ENCODE results near the gene SLC16A12. TPM values are rescaled to one million over a fixed set of nuclear protein-coding genes. Genes with fewer than 3 reads are reported as not detected.
A peak's percentile ranks its signal among the peaks of the same experiment; 100 is the strongest.

Gene SLC16A12
- total and polyA plus RNA-seq, 2 of the 8 experiments (the other 6 are each of a cell fraction or from before 2014, with no cell fraction given): 1.6 to 1.9 TPM

DNA sequence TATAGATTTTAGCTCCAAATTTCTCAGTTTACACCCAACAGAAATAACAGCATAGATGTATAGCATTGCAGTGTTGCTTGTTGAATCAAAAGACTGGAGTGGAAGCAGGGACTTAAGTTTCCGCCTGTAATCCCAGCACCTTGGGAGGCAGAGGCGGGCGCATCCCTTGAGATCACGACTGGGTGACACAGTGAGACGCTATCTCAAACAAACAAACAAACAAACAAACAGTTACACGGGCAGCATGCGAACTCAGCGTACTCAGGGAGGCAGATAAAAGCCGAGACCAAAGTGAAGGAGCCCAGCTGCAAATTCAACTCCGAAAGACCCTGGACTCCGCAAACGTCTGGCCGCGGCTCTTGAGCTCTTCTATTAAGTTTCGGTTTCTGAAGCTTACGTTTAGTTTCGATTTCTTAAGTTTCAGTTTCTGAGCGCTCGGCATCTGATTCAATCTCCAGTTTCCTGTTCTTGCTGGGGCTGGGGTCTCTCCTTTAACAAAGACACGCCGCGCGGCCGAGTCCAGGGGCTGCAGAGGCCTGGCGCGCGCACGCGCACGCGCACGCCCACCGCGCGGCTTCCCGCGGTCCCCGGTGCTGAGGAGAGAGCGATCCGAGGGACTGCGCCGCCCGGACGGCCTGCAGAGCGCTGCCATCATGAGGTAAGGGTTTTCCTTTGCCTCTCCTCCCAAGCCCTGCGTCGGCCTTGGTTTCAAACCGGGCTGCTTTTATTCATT lies 121.1 kb downstream of the SLC16A12 start, which contains the start of gene IFIT5:
Gene IFIT5 (plus strand): TSS at position 423 of the 733 bp plus-strand sequence. CDS start 231 bp downstream, at position 654.
- 2% methylated on average over 48 of the region's 48 CpGs; no CpG with 5 or more reads in 1 of the 2 experiments for WGBS, 2 experiments (ENCODE audit: extremely low coverage in 1 of 2, insufficient coverage in 1 of 2, insufficient read length in 1 of 2, insufficient replicate concordance in 2 of 2, low coverage in 1 of 2, low lambda C conversion rate in 2 of 2, missing lambda C conversion rate in 1 of 2)
- H3K27ac ChIP-seq (ENCODE audit: low read depth, low read length): no peak within 1 kb of the TSS
- TF ChIP-seq, protein P1, sequence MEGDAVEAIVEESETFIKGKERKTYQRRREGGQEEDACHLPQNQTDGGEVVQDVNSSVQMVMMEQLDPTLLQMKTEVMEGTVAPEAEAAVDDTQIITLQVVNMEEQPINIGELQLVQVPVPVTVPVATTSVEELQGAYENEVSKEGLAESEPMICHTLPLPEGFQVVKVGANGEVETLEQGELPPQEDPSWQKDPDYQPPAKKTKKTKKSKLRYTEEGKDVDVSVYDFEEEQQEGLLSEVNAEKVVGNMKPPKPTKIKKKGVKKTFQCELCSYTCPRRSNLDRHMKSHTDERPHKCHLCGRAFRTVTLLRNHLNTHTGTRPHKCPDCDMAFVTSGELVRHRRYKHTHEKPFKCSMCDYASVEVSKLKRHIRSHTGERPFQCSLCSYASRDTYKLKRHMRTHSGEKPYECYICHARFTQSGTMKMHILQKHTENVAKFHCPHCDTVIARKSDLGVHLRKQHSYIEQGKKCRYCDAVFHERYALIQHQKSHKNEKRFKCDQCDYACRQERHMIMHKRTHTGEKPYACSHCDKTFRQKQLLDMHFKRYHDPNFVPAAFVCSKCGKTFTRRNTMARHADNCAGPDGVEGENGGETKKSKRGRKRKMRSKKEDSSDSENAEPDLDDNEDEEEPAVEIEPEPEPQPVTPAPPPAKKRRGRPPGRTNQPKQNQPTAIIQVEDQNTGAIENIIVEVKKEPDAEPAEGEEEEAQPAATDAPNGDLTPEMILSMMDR (IDR thresholded peaks at IDR 0.05; ENCODE audit: control extremely low read depth in 1 of 3, insufficient read depth in 1 of 3, low read depth in 1 of 3, low read length in 3 of 3): peak in 1 of 3 experiments; percentile 6; a peak in 1 of 4 replicates
- TF ChIP-seq SIN3A (conservative IDR thresholded peaks at IDR 0.05 in 1 of 2, IDR thresholded peaks at IDR 0.05 in 1 of 2; ENCODE audit: low read depth in 1 of 2, low read length in 2 of 2): 0 out of 4 replicates have a peak, but pooled peaks of 1 of the 2 experiments have one; percentile 19
- no peak; the same call in 1 of the 2 replicates for TF ChIP-seq TBP (IDR thresholded peaks at IDR 0.05; ENCODE audit: low read depth, low read length)
- TF ChIP-seq, protein P2, sequence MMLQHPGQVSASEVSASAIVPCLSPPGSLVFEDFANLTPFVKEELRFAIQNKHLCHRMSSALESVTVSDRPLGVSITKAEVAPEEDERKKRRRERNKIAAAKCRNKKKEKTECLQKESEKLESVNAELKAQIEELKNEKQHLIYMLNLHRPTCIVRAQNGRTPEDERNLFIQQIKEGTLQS (IDR thresholded peaks at IDR 0.05; ENCODE audit: insufficient read depth, low read depth, low read length): no peak
- TF ChIP-seq RAD21 (IDR thresholded peaks at IDR 0.05 in 1 of 2, conservative IDR thresholded peaks at IDR 0.05 in 1 of 2; ENCODE audit: low read depth in 2 of 2, low read length in 2 of 2): 0 out of 4 replicates have a peak, but pooled peaks of 1 of the 2 experiments have one; percentile 0
- TF ChIP-seq TAF1 (IDR thresholded peaks at IDR 0.05; ENCODE audit: low read depth, low read length): peak; percentile 79
- peak; percentile 14; the same call in 1 of the 2 replicates for TF ChIP-seq POLR2AphosphoS5 (IDR thresholded peaks at IDR 0.05; ENCODE audit: low read depth, low read length)

More for the DNA sequence above, 121.1 kb downstream of the SLC16A12 start, which contains the start of gene IFIT5:
- Histone ChIP-seq H3K4me1 (replicated peaks in 1 of 4; ENCODE audit: control insufficient read depth in 3 of 4, insufficient read depth in 4 of 4, low read length in 3 of 4) (peaks cover 0 to 10% (median 3%) of the 10 kb centered on the region in 4 experiments; a peak in 6 of 7 replicates), H3K18ac (ENCODE audit: extremely low read depth, low read length) (peak within 1 kb of the TSS; percentile 71), H3K79me1 (ENCODE audit: low read depth, low read length) (no peaks in the 10 kb centered on the region), H4K91ac (replicated peaks; ENCODE audit: insufficient read length, low read length) (no peak within 1 kb of the TSS), H2BK12ac (ENCODE audit: low read depth, low read length) (peak within 1 kb of the TSS; percentile 75), H4K8ac (ENCODE audit: extremely low read depth, insufficient read depth, low read length) (peak within 1 kb of the TSS; percentile 78), H3K14ac (ENCODE audit: insufficient read length) (no peak within 1 kb of the TSS), H2BK20ac (ENCODE audit: low read length) (no peak within 1 kb of the TSS), H3K9me3 (ENCODE audit: insufficient read depth in 2 of 2, low read depth in 1 of 2, low read length in 1 of 2) (no peaks in the 10 kb centered on the region), H3K4me2 (ENCODE audit: insufficient read depth in 1 of 2, low read depth in 2 of 2, low read length in 2 of 2) (peak within 1 kb of the TSS; percentile 82 to 85), H3K56ac (replicated peaks; ENCODE audit: insufficient read length, low read depth, low read length) (peak within 1 kb of the TSS; percentile 14), H4K5ac (ENCODE audit: insufficient read length, low read depth, low read length) (no peak within 1 kb of the TSS), H2BK5ac (ENCODE audit: low read depth, low read length) (peak within 1 kb of the TSS; percentile 8; the same call in 1 of the 2 replicates), H4K20me1 (replicated peaks in 1 of 2; ENCODE audit: control insufficient read depth in 1 of 2, insufficient read depth in 2 of 2, low read length in 2 of 2) (no peaks in the 10 kb centered on the region), H3K23me2 (ENCODE audit: low read depth, low read length) (peaks cover 6% of the 10 kb centered on the region; the same call in 1 of the 2 replicates), H2BK15ac (ENCODE audit: low read length) (0 out of 2 replicates have a peak within 1 kb of the TSS, but pooled peaks have one; percentile 67), H2AK5ac (ENCODE audit: low read depth, low read length) (no peak within 1 kb of the TSS), H3K27me3 (replicated peaks in 1 of 4; ENCODE audit: control insufficient read depth in 3 of 4, extremely low read depth in 1 of 4, insufficient read depth in 3 of 4, low read length in 3 of 4) (peaks cover 0 to 20% (median 15%) of the 10 kb centered on the region in 4 experiments; a peak in 6 of 7 replicates), H2BK120ac (replicated peaks; ENCODE audit: low read depth, low read length) (no peak within 1 kb of the TSS), H3K4ac (replicated peaks; ENCODE audit: insufficient read length, low read depth, low read length) (no peak within 1 kb of the TSS), H3K4me3 (ENCODE audit: extremely low read depth in 1 of 4, insufficient read depth in 2 of 4, low read depth in 3 of 4, low read length in 4 of 4) (peak within 1 kb of the TSS; percentile 78 to 82 (median 80)), H2AFZ (ENCODE audit: low read length) (peak within 1 kb of the TSS; percentile 91), H3K79me2 (ENCODE audit: control insufficient read depth in 1 of 2, insufficient read depth in 2 of 2, low read length in 2 of 2) (no peaks in the 10 kb centered on the region), H3K36me3 (ENCODE audit: control insufficient read depth in 2 of 4, insufficient read depth in 4 of 4, low read length in 3 of 4) (no peaks in the 10 kb centered on the region; a peak in 1 of 8 replicates), H3K9ac (replicated peaks in 1 of 4; ENCODE audit: extremely low read depth in 1 of 4, low read depth in 3 of 4, low read length in 3 of 4) (peak within 1 kb of the TSS in 3 of 4 experiments; percentile 64 to 89 (median 72); a peak in 6 of 7 replicates), H3K23ac (ENCODE audit: insufficient read length) (no peak within 1 kb of the TSS)
- ChIA-PET POLR2A (ENCODE audit: partially characterized antibody) (interaction anchor here (0.8 to 1.8 kb wide), 3 partner anchors 8 to 113 kb away, joined by 3 to 7 read pairs (median 3); partner anchors contain the start of gene IFIT2), CTCF (ENCODE audit: partially characterized antibody) (interaction anchor here (0.7 to 1.4 kb wide), 7 partner anchors 10 to 158 kb away, joined by 3 read pairs; no protein-coding TSS in a partner anchor)
- DNase-seq (ENCODE audit: low read depth in 1 of 2, low spot score in 2 of 2) (no peak), FAIRE-seq (no peak)

Measured in H1 (cell line).